Duodenal mucosa (tissue), 2 donors: ENCODE data around the gene RBPJ.
A peak's percentile ranks its signal among the peaks of the same experiment; 100 is the strongest.
"Not testable (repeated sequence)": the region's sequence is repeated elsewhere in the genome, so short reads cannot be mapped to it uniquely, and the experiment has no call there.

Experiments
- H3K27ac ChIP-seq: one replicate; pipeline ENCODE4 v1.7.0; 2013; ENCODE audit warnings: low read depth, low read length
- H3K27me3 ChIP-seq, 2 donors: one replicate each; pipeline ENCODE4 v1.7.0; 2013; ENCODE audit warnings: low read length in 2 of 2, control low read depth in 1 of 2; ENCODE audit not compliant: insufficient read depth in 2 of 2, control insufficient read depth in 1 of 2
- H3K36me3 ChIP-seq, 2 donors: one replicate each; pipeline ENCODE4 v1.7.0; 2013; ENCODE audit warnings: low read length in 2 of 2, control low read depth in 1 of 2; ENCODE audit not compliant: insufficient read depth in 2 of 2, control insufficient read depth in 1 of 2
- H3K4me1 ChIP-seq, 2 donors: one replicate each; pipeline ENCODE4 v1.7.0; 2013; ENCODE audit warnings: low read length in 2 of 2, control low read depth in 1 of 2; ENCODE audit not compliant: insufficient read depth in 2 of 2, control insufficient read depth in 1 of 2
- H3K4me3 ChIP-seq, 2 donors: one replicate each; pipeline ENCODE4 v1.7.0; 2013; ENCODE audit warnings: low read length in 2 of 2, low read depth in 1 of 2
- H3K9ac ChIP-seq, 2 donors: one replicate each; pipeline ENCODE4 v1.7.0; 2013; ENCODE audit warnings: low read length in 2 of 2, low read depth in 1 of 2
- H3K9me3 ChIP-seq, 2 donors: one replicate each; pipeline ENCODE4 v1.7.0; 2013; ENCODE audit warnings: low read length in 2 of 2, control low read depth in 1 of 2; ENCODE audit not compliant: control insufficient read depth in 1 of 2

The RBPJ gene

DNA sequence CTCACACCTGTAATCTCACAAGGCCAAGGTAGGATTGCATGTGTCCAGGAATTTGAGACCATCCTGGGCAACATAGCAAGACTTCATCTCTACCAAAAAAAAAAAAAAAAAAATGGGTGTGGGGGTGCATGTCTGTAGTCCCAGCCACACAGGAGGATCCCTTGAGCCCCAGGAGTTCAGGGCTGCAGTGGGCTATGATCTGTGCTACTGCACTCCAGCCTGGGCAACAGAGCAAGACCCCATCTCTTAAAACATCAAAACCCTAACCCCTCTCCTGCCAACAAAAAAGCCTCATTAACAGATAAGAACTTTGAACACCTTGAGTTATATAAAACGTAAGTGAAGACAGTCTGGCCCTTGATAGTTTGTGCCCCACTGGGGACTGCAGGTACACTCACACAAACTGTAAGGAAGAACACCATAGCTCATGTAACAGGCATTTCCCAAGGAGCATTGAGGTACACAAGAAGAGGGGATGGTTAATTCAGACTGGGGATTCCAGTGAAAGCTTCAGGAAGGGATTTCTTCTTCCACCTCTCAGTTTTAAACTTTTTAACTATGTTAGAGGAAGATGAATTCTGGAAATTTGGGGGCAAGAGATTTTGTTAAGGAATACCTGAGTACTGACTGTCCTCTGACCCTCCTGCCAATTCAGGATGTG is 34.7 kb downstream of the RBPJ start:
- no peak overlapping the region for H3K27ac ChIP-seq
- no peak overlapping the region for H3K4me3 ChIP-seq
- H3K9ac ChIP-seq, result no peak overlapping the region
- H3K36me3 ChIP-seq, result no peaks in the 10 kb centered on the region
- H3K9me3 ChIP-seq, result no peaks in the 10 kb centered on the region
- no peaks in the 10 kb centered on the region for H3K27me3 ChIP-seq
- peaks cover 3 to 4% of the 10 kb centered on the region in 2 donors for H3K4me1 ChIP-seq

DNA sequence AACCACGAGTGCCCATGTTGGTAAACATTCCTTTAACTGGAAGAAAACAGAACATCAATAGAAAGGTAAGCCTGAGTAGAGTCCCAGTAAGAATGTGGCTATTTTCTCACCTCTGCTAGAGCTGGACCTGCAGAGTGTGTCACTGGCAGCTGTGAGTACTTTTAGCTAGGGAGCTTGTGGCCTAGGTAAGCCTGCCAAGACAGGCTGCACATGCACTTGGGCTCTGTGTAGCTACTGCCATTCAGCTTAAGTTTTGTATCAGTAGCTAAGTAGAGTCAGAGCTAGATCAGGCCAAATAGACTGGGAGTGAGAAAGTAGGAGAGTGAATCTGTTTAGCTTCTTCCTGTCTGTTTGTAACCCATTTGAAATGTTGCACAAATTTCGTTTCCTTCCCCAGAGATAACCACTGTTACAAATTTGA is 35.3 kb downstream of the RBPJ start:
- H3K9ac ChIP-seq, result no peak overlapping the region

DNA sequence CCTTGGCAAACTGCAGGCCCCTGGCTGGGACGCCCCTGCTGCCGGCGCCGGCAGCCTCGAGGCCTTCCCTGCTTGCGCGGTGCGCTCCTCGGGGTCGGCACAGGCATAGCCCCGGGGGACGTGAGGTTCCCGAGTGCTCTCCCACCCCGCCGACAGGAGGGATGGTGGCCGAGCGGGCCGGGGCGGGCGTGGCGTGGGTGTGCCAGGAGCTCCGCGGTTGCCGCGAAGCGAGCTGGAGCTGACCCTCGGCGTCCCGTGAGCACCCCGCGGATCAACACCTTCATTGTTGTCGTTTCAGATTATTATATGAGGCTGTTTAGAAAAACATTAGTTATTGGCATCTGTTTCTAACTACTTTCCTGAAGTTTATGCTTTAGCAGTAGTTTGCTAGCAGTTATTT is 38.7 kb downstream of the RBPJ start:
- not testable (repeated sequence) for H3K36me3 ChIP-seq, H3K9ac ChIP-seq, H3K9me3 ChIP-seq, H3K27ac ChIP-seq, H3K27me3 ChIP-seq, H3K4me1 ChIP-seq
- peak overlapping the region in 1 of 2 donors; percentile 22 for H3K4me3 ChIP-seq

More for the DNA sequence above, 35.3 kb downstream of the RBPJ start:
- H3K9me3 ChIP-seq, result no peaks in the 10 kb centered on the region
- no peaks in the 10 kb centered on the region for H3K27me3 ChIP-seq
- no peak overlapping the region for H3K27ac ChIP-seq
- no peaks in the 10 kb centered on the region for H3K36me3 ChIP-seq
- no peak overlapping the region for H3K4me3 ChIP-seq
- H3K4me1 ChIP-seq, result peaks cover 7% of the 10 kb centered on the region in 2 donors

DNA sequence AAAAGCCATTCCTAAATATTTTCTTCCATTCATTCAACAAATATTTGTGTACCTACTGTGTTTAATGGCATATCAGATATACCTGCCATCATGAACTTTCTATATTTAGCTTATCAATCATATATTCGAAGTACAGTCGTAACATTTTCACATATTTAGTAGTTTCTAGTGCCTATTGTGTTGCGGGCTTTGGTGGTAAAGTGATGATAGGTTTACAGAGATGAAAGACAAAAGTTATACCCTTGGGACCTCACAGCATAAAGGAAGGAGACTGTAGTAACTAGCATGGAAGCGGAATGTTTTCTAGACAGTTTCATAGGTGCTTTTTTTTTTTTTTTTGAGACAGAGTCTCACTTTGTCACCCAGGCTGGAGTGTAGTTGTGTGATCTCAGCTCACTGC is 39.5 kb downstream of the RBPJ start:
- H3K9me3 ChIP-seq, result no peaks in the 10 kb centered on the region
- no peaks in the 10 kb centered on the region for H3K27me3 ChIP-seq
- H3K4me1 ChIP-seq, result peaks cover 8% of the 10 kb centered on the region in 2 donors
- H3K9ac ChIP-seq, result no peak overlapping the region
- H3K27ac ChIP-seq, result no peak overlapping the region
- no peaks in the 10 kb centered on the region for H3K36me3 ChIP-seq
- no peak overlapping the region for H3K4me3 ChIP-seq

DNA sequence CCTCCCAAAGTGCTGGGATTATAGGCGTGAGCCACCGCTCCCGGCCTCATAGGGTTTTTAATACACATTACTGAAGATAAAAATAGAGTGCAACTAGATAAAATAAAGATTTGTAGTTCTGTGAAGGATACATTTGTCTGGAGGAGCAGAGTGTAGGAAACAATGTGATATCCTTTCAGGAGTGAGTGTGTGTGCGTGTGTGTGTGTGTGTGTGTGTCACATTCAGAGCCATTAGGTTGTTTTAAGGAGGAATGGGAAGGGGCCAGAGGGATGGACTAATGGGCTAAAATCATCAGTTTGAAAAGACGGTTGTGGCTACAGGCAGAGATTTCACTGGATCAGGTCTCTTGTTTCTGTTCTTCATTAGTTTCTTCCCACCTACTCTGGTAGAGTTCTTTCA is 40.0 kb downstream of the RBPJ start:
- no peak overlapping the region for H3K27ac ChIP-seq
- H3K9ac ChIP-seq, result no peak overlapping the region
- H3K27me3 ChIP-seq, result no peaks in the 10 kb centered on the region
- H3K4me1 ChIP-seq, result peaks cover 8% of the 10 kb centered on the region in 2 donors
- H3K36me3 ChIP-seq, result no peaks in the 10 kb centered on the region
- no peaks in the 10 kb centered on the region for H3K9me3 ChIP-seq
- H3K4me3 ChIP-seq, result peak overlapping the region in 1 of 2 donors; percentile 12

DNA sequence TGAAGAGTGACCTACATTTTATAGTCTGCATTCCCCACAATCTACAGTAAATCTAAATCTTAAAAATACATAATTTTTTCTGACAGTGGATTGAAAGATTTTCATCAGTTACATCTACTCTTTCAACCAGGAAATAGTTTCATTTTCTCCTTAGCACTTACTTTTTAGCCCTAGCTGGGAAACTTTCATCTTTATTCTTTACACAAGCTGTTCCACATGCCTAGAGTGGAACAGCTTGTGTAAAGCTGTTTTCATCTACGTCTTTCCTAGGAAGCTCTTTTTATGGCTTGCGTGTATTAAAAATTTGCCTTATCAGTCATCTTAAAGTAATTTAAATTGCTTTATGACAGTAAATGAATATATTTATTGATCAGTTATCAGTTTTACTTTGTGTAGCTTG is 40.5 kb downstream of the RBPJ start:
- peak overlapping the region in 1 of 2 donors; percentile 12 for H3K4me3 ChIP-seq
- peak overlapping the region in 1 of 2 donors; percentile 22 for H3K9ac ChIP-seq
- H3K27ac ChIP-seq, result no peak overlapping the region
- H3K27me3 ChIP-seq, result no peaks in the 10 kb centered on the region
- peaks cover 4 to 8% of the 10 kb centered on the region in 2 donors for H3K4me1 ChIP-seq
- no peaks in the 10 kb centered on the region for H3K9me3 ChIP-seq
- no peaks in the 10 kb centered on the region for H3K36me3 ChIP-seq

DNA sequence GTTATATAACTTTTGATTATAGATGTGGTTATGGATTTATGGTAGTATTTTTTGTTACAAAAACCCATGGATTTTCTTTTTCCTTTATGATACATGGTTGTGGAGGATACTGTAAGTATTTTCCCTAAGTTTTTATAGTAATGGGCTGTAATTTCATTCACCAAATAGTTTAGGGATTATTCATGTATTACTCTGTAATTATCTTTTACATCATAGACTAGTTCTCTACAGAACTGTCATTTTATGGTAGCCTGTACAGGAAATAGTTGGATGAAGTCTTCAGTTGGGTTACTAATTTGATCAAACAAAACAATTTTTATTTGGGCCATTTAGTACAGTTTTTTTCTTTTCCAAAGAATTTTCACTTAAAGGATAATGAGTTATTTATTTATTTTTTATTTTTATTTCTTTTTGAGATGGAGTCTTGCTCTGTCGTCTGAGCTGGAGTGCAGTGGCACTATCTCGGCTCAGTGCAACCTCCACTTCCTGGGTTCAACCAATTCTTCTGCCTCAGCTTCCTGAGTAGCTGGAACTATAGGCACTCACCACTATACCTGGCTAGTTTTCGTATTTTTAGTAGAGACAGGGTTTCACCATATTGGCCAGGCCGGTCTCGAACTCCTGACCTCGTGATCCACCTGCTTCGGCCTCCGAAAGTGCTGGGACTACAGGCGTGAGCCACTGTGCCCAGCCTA is 42.1 kb downstream of the RBPJ start:
- H3K27me3 ChIP-seq, result no peaks in the 10 kb centered on the region
- H3K36me3 ChIP-seq, result no peaks in the 10 kb centered on the region
- H3K9ac ChIP-seq, result no peak overlapping the region
- H3K4me3 ChIP-seq, result no peak overlapping the region
- H3K4me1 ChIP-seq, result peaks cover 4 to 8% of the 10 kb centered on the region in 2 donors
- no peak overlapping the region for H3K27ac ChIP-seq
- H3K9me3 ChIP-seq, result no peaks in the 10 kb centered on the region

DNA sequence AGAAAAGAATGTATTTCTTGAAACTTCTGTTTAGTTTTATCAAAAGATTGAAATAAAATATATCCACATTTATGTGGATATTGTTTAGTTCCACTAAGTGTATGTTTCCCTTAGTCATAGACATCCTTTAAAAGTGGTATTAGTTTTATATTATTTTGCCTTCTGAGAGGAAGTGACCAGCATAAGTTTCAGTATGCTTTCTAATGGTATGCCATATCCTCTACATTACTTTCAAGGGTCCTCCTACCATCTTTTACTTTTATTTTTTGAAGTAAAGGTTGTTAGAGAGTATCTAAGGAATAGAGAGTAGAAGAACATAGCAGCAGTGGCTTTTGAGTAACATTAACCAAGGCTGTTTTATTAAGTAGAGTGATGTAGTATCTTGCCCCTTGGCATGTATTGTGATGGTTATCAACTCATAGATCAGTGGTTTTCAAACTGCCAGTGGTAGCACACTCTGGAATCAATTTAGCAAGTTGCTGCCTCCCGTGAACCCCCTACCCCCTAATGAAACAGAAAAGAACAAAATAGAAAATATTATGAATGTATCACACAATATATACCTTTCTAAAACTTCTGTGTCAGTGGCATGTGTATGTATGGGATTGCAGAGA is 44.8 kb downstream of the RBPJ start:
- H3K27me3 ChIP-seq, result no peaks in the 10 kb centered on the region
- no peak overlapping the region for H3K4me3 ChIP-seq
- no peaks in the 10 kb centered on the region for H3K36me3 ChIP-seq
- no peaks in the 10 kb centered on the region for H3K9me3 ChIP-seq
- H3K4me1 ChIP-seq, result peaks cover 4 to 8% of the 10 kb centered on the region in 2 donors
- H3K9ac ChIP-seq, result no peak overlapping the region
- H3K27ac ChIP-seq, result no peak overlapping the region

DNA sequence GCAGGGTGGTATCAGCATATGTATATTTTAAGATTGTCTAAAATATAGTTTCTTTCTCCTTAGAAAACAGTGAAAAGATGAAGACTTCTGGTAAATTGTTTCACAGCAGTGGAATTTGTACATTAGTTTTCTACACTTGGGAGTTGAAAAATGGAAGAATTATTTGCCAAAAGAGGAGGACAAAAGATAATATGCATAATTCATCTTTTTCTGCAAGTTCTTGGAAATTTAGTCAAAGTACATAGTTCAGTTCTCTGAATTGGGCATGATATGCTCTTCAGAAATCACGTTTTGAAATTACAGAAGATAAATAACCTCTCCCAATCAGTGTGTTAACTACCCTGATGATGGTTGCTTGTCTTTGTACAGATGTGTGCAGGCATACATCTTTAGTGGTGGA is 47.0 kb downstream of the RBPJ start:
- H3K27me3 ChIP-seq, result no peaks in the 10 kb centered on the region
- no peak overlapping the region for H3K9ac ChIP-seq
- H3K9me3 ChIP-seq, result no peaks in the 10 kb centered on the region
- H3K36me3 ChIP-seq, result no peaks in the 10 kb centered on the region
- H3K4me3 ChIP-seq, result no peak overlapping the region
- no peak overlapping the region for H3K27ac ChIP-seq
- peaks cover 4 to 10% of the 10 kb centered on the region in 2 donors for H3K4me1 ChIP-seq

DNA sequence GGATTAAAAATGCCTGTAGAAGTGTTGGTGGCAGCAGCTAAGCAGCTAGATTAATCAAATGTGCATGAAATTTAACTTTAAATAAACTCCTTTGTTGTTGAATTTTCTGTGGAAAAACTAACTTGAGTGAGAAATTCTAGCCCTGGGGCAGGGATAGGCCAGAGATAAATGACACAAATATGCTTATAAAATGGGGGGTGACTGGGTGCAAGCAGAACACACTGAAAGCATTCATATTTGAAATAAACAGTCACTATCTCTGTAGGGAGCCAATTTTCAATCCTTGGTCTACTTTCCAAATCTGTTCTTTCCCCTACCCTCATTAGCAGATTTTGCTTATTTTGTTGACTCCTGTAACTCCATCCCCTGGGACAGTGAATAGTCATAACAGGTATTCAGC is 47.9 kb downstream of the RBPJ start:
- Histone ChIP-seq H3K27ac (no peak overlapping the region), H3K27me3 (no peaks in the 10 kb centered on the region), H3K9ac (no peak overlapping the region), H3K4me3 (no peak overlapping the region), H3K9me3 (no peaks in the 10 kb centered on the region), H3K4me1 (peaks cover 10 to 17% of the 10 kb centered on the region in 2 donors), H3K36me3 (no peaks in the 10 kb centered on the region)
